ENCODE measurements around the gene ORMDL2. TPM values are rescaled to one million over a fixed set of nuclear protein-coding genes. Genes with fewer than 3 reads are reported as not detected.
"Not testable (repeated sequence)": the region's sequence is repeated elsewhere in the genome, so short reads cannot be mapped to it uniquely, and the experiment has no call there.

Gene ORMDL2
- total RNA-seq, 1 donor from 2014 or later, result 58.6 TPM

DNA sequence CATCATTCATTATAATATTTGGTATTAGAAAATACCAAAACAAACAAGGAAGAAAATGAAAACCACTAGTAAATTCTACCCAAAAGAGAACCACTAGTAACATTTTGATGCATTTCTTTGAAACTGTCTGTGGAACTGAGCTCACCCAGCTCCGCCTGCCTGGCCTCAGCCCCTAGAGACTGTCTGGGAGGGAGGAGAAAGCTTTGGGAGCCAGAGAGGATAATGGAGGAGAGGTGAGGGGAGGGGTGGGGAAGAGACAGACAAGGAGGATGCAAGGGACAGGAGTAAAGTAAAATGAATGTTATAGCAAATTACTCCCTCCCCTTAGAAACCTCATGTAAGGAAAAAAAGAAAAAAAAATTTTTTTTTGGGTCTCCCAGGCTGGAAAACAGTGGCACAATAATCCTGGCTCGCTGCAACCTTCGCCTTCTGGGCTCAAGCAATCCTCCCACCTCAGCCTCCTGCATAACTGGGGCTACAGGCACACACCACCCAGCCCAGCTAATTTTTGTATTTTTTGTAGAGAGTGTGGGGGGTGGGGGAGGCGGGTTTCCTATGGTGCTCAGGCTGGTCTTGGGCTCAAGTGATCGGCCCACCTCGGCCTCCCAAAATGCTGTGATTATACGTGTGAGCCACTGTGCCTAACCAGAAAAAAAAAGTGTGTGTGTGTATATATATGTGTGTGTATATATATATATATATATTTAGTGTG, 28.1 kb downstream of the ORMDL2 start:
- Mint-ChIP-seq H3K4me3 (ENCODE audit: low read depth) (no peak overlapping the region), H3K36me3 (ENCODE audit: low read depth) (no peaks in the 10 kb centered on the region), H3K9me3 (no peaks in the 10 kb centered on the region), H3K4me1 (ENCODE audit: low read depth) (peaks cover 8% of the 10 kb centered on the region), H3K27ac (no peak overlapping the region), H3K27me3 (ENCODE audit: low read depth) (peaks cover 10% of the 10 kb centered on the region)
- DNase-seq (ENCODE audit: low spot score), result no peak
- intact Hi-C loops (cut with micrococcal nuclease), result no loop called here

- DNase-seq (ENCODE audit: low spot score), result no peak
- no peak overlapping the region for H3K4me3 Mint-ChIP-seq (ENCODE audit: low read depth)
Observed at GRCh38 chr12:55847033-55847432, 29.2 kb downstream of the ORMDL2 start.

GRCh38 chr12:55847603-55848291, 29.9 kb downstream of the ORMDL2 start:
- DNase-seq (ENCODE audit: low spot score), result no peak
- Mint-ChIP-seq H3K4me3 (ENCODE audit: low read depth) (no peak overlapping the region), H3K27ac (peak overlapping the region; percentile 73), H3K4me1 (ENCODE audit: low read depth) (peaks cover 8% of the 10 kb centered on the region), H3K9me3 (no peaks in the 10 kb centered on the region), H3K27me3 (ENCODE audit: low read depth) (peaks cover 15% of the 10 kb centered on the region), H3K36me3 (ENCODE audit: low read depth) (no peaks in the 10 kb centered on the region)
- intact Hi-C loops (cut with micrococcal nuclease), result no loop called here

More at GRCh38 chr12:55847033-55847432, 29.2 kb downstream of the ORMDL2 start:
- Mint-ChIP-seq H3K9me3 (no peaks in the 10 kb centered on the region), H3K4me1 (ENCODE audit: low read depth) (peaks cover 8% of the 10 kb centered on the region), H3K27ac (peak overlapping the region; percentile 73), H3K27me3 (ENCODE audit: low read depth) (peaks cover 11% of the 10 kb centered on the region), H3K36me3 (ENCODE audit: low read depth) (no peaks in the 10 kb centered on the region)
- intact Hi-C loops (cut with micrococcal nuclease), result no loop called here

- Mint-ChIP-seq H3K4me3 (ENCODE audit: low read depth) (no peak overlapping the region), H3K4me1 (ENCODE audit: low read depth) (peaks cover 8% of the 10 kb centered on the region), H3K9me3 (no peaks in the 10 kb centered on the region), H3K27ac (no peak overlapping the region), H3K36me3 (ENCODE audit: low read depth) (no peaks in the 10 kb centered on the region), H3K27me3 (ENCODE audit: low read depth) (peaks cover 15% of the 10 kb centered on the region)
- no peak for DNase-seq (ENCODE audit: low spot score)
- intact Hi-C loops (cut with micrococcal nuclease), result no loop called here
Observed at GRCh38 chr12:55849616-55850343, 31.9 kb downstream of the ORMDL2 start.

DNA sequence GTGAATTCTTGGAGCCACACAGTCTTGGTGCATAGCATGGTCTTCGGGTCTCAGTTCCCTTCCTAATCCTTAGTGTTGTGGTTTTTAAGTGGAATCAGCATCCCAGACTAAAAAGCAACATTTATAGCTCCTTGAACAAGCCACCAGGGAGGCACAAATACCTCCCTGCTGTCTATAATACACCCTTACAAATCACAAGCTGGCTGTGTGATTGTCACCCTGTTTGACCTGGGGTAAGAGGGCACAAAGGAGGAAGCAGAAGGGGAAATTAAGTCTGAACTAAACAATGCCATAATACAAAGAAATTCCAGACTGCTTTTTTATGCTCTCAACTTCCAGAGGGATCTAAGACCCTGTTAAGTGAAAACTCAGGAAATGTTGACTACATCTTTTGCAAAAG, 32.6 kb downstream of the ORMDL2 start:
- H3K4me1 Mint-ChIP-seq (ENCODE audit: low read depth), result peaks cover 8% of the 10 kb centered on the region
- H3K36me3 Mint-ChIP-seq (ENCODE audit: low read depth), result no peaks in the 10 kb centered on the region
- H3K4me3 Mint-ChIP-seq (ENCODE audit: low read depth), result no peak overlapping the region
- no peak for DNase-seq (ENCODE audit: low spot score)
- H3K27ac Mint-ChIP-seq, result no peak overlapping the region
- intact Hi-C loops (cut with micrococcal nuclease), result no loop called here
- no peaks in the 10 kb centered on the region for H3K9me3 Mint-ChIP-seq
- peaks cover 15% of the 10 kb centered on the region for H3K27me3 Mint-ChIP-seq (ENCODE audit: low read depth)

DNA sequence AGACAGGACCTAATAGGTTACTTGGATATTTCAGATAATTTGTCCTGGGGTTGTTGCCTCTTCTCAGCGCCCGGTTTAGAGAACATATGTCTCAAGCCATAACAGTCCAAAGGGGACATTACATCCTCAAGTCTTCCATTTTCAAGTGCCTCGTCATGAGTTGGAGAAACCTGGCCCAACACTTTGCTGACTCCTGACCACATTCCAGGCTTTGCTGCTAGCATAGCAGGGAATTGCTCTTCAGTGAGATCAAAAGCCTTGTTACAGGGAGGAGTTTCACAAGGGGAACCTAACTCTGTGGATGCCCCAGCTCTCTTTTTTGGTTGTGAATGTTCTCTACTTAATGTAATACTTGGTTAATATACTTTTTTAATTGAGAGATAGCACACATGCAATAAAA, 33.1 kb downstream of the ORMDL2 start:
- intact Hi-C loops (cut with micrococcal nuclease), result no loop called here
- Mint-ChIP-seq H3K4me3 (ENCODE audit: low read depth) (no peak overlapping the region), H3K36me3 (ENCODE audit: low read depth) (no peaks in the 10 kb centered on the region), H3K4me1 (ENCODE audit: low read depth) (peaks cover 8% of the 10 kb centered on the region), H3K27me3 (ENCODE audit: low read depth) (peaks cover 15% of the 10 kb centered on the region), H3K27ac (no peak overlapping the region), H3K9me3 (no peaks in the 10 kb centered on the region)
- no peak for DNase-seq (ENCODE audit: low spot score)

GRCh38 chr12:55852740-55853139, 34.9 kb downstream of the ORMDL2 start:
- DNase-seq (ENCODE audit: low spot score), result no peak
- no peaks in the 10 kb centered on the region for H3K36me3 Mint-ChIP-seq (ENCODE audit: low read depth)
- no peaks in the 10 kb centered on the region for H3K9me3 Mint-ChIP-seq
- H3K27me3 Mint-ChIP-seq (ENCODE audit: low read depth), result peaks cover 16% of the 10 kb centered on the region
- H3K4me3 Mint-ChIP-seq (ENCODE audit: low read depth), result no peak overlapping the region
- peaks cover under 1% of the 10 kb centered on the region for H3K4me1 Mint-ChIP-seq (ENCODE audit: low read depth)
- H3K27ac Mint-ChIP-seq, result no peak overlapping the region
- intact Hi-C loops (cut with micrococcal nuclease), result no loop called here

- Mint-ChIP-seq H3K4me1 (ENCODE audit: low read depth) (no peaks in the 10 kb centered on the region), H3K27me3 (ENCODE audit: low read depth) (peaks cover 2% of the 10 kb centered on the region), H3K9me3 (peaks cover 5% of the 10 kb centered on the region), H3K27ac (no peak overlapping the region), H3K36me3 (ENCODE audit: low read depth) (no peaks in the 10 kb centered on the region), H3K4me3 (ENCODE audit: low read depth) (no peak overlapping the region)
- DNase-seq (ENCODE audit: low spot score), result no peak
- intact Hi-C loops (cut with micrococcal nuclease), result no loop called here
Observed at GRCh38 chr12:55861396-55861795, 43.6 kb downstream of the ORMDL2 start.

GRCh38 chr12:55861871-55862270, 44.0 kb downstream of the ORMDL2 start:
- peaks cover 2% of the 10 kb centered on the region for H3K27me3 Mint-ChIP-seq (ENCODE audit: low read depth)
- no peak overlapping the region for H3K4me3 Mint-ChIP-seq (ENCODE audit: low read depth)
- no peak for DNase-seq (ENCODE audit: low spot score)
- no peaks in the 10 kb centered on the region for H3K36me3 Mint-ChIP-seq (ENCODE audit: low read depth)
- H3K9me3 Mint-ChIP-seq, result peaks cover 5% of the 10 kb centered on the region
- intact Hi-C loops (cut with micrococcal nuclease), result no loop called here
- H3K27ac Mint-ChIP-seq, result no peak overlapping the region
- no peaks in the 10 kb centered on the region for H3K4me1 Mint-ChIP-seq (ENCODE audit: low read depth)

DNA sequence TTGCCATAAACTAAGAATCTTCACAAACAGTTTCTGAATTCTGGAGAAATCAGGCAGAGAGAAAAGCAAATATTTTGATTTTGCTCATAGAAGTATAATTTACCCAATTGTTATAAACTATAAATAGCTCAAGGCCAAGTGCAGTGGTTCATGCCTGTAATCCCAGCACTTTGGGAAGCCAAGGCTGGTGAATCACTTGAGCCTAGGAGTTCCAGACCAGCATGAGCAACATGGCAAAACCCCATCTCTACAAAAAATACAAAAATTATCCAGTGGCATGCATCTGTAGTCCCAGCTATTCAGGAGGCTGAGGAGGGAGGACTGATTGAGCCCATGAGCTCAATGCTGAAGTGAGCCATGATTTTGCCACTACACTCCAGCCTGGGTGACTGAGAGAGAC, 44.4 kb downstream of the ORMDL2 start:
- H3K9me3 Mint-ChIP-seq, result peaks cover 5% of the 10 kb centered on the region

DNA sequence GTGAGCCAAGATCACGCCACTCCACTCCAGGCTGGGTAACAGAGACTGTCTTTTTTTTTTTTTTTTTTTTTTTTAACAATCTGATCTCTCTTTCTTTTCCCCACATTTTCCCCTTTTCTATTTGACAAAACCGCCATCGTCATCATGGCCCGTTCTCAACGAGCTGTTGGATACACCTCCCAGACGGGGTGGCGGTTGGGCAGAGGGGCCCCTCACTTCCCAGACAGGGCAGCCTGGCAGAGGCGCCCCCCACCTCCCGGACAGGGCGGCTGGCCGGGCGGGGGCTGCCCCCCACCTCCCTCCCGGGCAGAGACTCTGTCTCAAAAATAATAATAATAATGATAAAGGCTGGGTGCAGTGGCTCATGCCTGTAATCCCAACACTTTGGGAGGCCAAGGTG, 45.1 kb downstream of the ORMDL2 start:
- H3K9me3 Mint-ChIP-seq; H3K36me3 Mint-ChIP-seq (ENCODE audit: low read depth); DNase-seq (ENCODE audit: low spot score); H3K4me1 Mint-ChIP-seq (ENCODE audit: low read depth); H3K27ac Mint-ChIP-seq; intact Hi-C loops (cut with micrococcal nuclease); H3K4me3 Mint-ChIP-seq (ENCODE audit: low read depth); H3K27me3 Mint-ChIP-seq (ENCODE audit: low read depth): not testable (repeated sequence)

More for the DNA sequence above, 44.4 kb downstream of the ORMDL2 start:
- Mint-ChIP-seq H3K4me1 (ENCODE audit: low read depth) (no peaks in the 10 kb centered on the region), H3K4me3 (ENCODE audit: low read depth) (no peak overlapping the region), H3K36me3 (ENCODE audit: low read depth) (no peaks in the 10 kb centered on the region), H3K27me3 (ENCODE audit: low read depth) (peaks cover 2% of the 10 kb centered on the region), H3K27ac (no peak overlapping the region)
- intact Hi-C loops (cut with micrococcal nuclease), result no loop called here
- DNase-seq (ENCODE audit: low spot score), result no peak

DNA sequence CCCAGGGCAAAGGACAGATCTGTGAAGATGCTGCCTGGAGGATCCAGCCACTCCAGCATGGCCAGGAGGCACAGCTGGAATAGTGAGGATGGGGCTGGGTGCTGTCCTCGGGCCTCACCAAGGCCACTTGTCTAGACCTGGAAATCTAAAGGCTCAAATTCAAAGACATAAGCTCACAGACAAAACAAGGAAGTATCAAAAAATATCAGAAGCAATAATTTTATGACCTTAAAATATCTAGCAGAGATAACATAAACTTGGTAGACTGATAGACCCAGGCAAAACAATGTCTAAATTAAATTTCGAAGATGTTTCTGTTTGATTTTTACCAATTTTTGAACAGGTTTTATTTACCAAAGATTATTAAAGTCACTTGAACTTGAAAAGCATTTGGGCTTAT, 47.5 kb downstream of the ORMDL2 start:
- peaks cover 5% of the 10 kb centered on the region for H3K9me3 Mint-ChIP-seq
- H3K27ac Mint-ChIP-seq, result no peak overlapping the region
- no peaks in the 10 kb centered on the region for H3K27me3 Mint-ChIP-seq (ENCODE audit: low read depth)
- no peaks in the 10 kb centered on the region for H3K36me3 Mint-ChIP-seq (ENCODE audit: low read depth)
- H3K4me3 Mint-ChIP-seq (ENCODE audit: low read depth), result no peak overlapping the region
- no peak for DNase-seq (ENCODE audit: low spot score)
- intact Hi-C loops (cut with micrococcal nuclease), result no loop called here
- H3K4me1 Mint-ChIP-seq (ENCODE audit: low read depth), result no peaks in the 10 kb centered on the region

DNA sequence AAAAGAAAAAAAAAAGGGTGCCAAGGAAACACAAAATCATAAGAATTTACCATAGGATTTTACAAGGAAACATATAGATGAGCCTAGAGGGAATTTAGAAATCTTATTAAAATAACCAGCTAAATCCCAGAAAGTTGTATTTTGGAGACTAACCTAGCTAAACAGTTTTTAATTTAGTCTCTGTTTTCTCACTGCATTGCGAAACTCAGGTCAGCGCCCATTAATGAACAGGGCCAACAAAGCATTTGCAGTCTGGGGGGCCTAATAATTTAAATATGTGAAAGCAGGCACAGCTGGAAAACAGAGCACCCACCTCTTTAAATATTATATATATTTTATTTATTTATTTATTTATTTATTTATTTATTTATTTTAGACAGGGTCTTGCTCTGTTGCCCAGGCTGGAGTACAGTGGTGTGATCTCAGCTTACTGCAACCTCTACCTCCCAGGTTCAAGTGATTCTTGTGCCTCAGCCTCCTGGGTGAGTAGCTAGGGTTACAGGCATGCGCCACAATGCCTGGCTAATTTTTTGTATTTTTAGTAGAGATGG, 48.7 kb downstream of the ORMDL2 start:
- H3K27ac Mint-ChIP-seq; H3K4me1 Mint-ChIP-seq (ENCODE audit: low read depth); H3K9me3 Mint-ChIP-seq; DNase-seq (ENCODE audit: low spot score); H3K27me3 Mint-ChIP-seq (ENCODE audit: low read depth); H3K4me3 Mint-ChIP-seq (ENCODE audit: low read depth); H3K36me3 Mint-ChIP-seq (ENCODE audit: low read depth); intact Hi-C loops (cut with micrococcal nuclease): not testable (repeated sequence)

All from activated T-helper 2 cell treated with anti-CD3 and anti-CD28 coated beads, Interferon-gamma antibody, Interleukin-2, Interleukin-4, amounts not matched to agents 10 μg/mL and 5 μg/mL and 100 μg/mL, durations not matched to agents 14 hours and 24 hours and 36 hours (primary cell).